Fibroblast of peridontal ligament (primary cell): ENCODE results near the gene ATP1B1.
"Not testable (repeated sequence)": the region's sequence is repeated elsewhere in the genome, so short reads cannot be mapped to it uniquely, and the experiment has no call there.

Experiments
- DNase-seq: peaks from one replicate; pipeline ENCODE4 v3.0.0-alpha.2; 2010; ENCODE audit errors: extremely low read depth

ATP1B1 gene

GRCh38 chr1:169115891-169116585 is 9.5 kb downstream of the ATP1B1 start:
- DNase-seq: peak; percentile 18

- no peak for DNase-seq
Measured at GRCh38 chr1:169117014-169117413, 10.5 kb downstream of the ATP1B1 start.

- no peak for DNase-seq
Measured at GRCh38 chr1:169117599-169117998, 11.1 kb downstream of the ATP1B1 start.

- DNase-seq: no peak
Measured at GRCh38 chr1:169118227-169118626, 11.7 kb downstream of the ATP1B1 start.

- peak; percentile 18 for DNase-seq
Measured at GRCh38 chr1:169119405-169119804, 12.9 kb downstream of the ATP1B1 start.

- peak; percentile 46 for DNase-seq
Measured at GRCh38 chr1:169120066-169120465, 13.6 kb downstream of the ATP1B1 start.

GRCh38 chr1:169121146-169121923 is 14.8 kb downstream of the ATP1B1 start:
- no peak for DNase-seq

- no peak for DNase-seq
Measured at GRCh38 chr1:169122976-169123375, 16.5 kb downstream of the ATP1B1 start.

GRCh38 chr1:169124459-169124858 is 18.0 kb downstream of the ATP1B1 start:
- DNase-seq: no peak

GRCh38 chr1:169125597-169125996 is 19.1 kb downstream of the ATP1B1 start:
- not testable (repeated sequence) for DNase-seq

GRCh38 chr1:169126335-169126734 is 19.8 kb downstream of the ATP1B1 start:
- DNase-seq: no peak

GRCh38 chr1:169127305-169127704 is 20.8 kb downstream of the ATP1B1 start:
- no peak for DNase-seq

- DNase-seq: no peak
Measured at GRCh38 chr1:169128562-169128961, 22.1 kb downstream of the ATP1B1 start.

- DNase-seq: peak; percentile 32
Measured at GRCh38 chr1:169129109-169129784, 22.8 kb downstream of the ATP1B1 start.

GRCh38 chr1:169130683-169131082 is 24.2 kb downstream of the ATP1B1 start:
- DNase-seq: no peak

- no peak for DNase-seq
Measured at GRCh38 chr1:169132512-169133227, 26.2 kb downstream of the ATP1B1 start.

- no peak for DNase-seq
Measured at GRCh38 chr1:169133228-169133576, 26.7 kb downstream of the ATP1B1 start.

- DNase-seq: peak; percentile 11
Measured at GRCh38 chr1:169133801-169134502, 27.5 kb downstream of the ATP1B1 start.

- no peak for DNase-seq
Measured at GRCh38 chr1:169137357-169137756, 30.9 kb downstream of the ATP1B1 start.

- no peak for DNase-seq
Measured at GRCh38 chr1:169138866-169139670, 32.6 kb downstream of the ATP1B1 start.

GRCh38 chr1:169141356-169141755 is 34.9 kb downstream of the ATP1B1 start:
- DNase-seq: peak; percentile 27
